ENCODE results near the gene WDR45B. TPM values are rescaled to one million over a fixed set of nuclear protein-coding genes. Genes with fewer than 3 reads are reported as not detected.

WDR45B gene
- total RNA-seq, 2 donors from 2014 or later: 75.3 to 79.1 TPM

DNA sequence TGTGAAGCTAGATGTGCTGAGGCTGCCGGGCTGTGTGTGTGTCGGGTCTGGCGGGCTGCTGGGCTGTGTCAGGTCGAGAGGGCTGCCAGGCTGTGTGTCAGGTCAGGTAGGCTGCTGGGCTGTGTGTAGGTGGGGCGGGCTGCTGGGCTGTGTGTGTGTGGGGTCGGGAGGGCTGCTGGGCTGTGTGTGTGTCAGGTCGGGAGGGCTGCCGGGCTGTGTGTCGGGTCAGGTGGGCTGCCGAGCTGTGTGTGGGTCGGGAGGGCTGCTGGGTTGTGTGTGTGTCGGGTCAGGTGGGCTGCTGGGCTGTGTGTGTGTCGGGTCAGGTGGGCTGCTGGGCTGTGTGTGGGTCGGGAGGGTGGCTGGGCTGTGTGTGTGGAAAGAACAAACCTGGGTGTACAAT, 8.6 kb downstream of the WDR45B start:
- no peak overlapping the region for H3K27ac ChIP-seq (ENCODE audit: low read depth, low read length)
- H3K9me3 ChIP-seq (ENCODE audit: control insufficient read depth, low read length): peaks cover 12% of the 10 kb centered on the region
- H3K4me1 ChIP-seq (ENCODE audit: control insufficient read depth, insufficient read depth, low read length): no peaks in the 10 kb centered on the region
- H3K27me3 ChIP-seq (ENCODE audit: control insufficient read depth, insufficient read depth, low read length, poor library complexity, severe bottlenecking): no peaks in the 10 kb centered on the region
- H3K4me3 Mint-ChIP-seq: no peak overlapping the region
- no peak overlapping the region for H3K9ac ChIP-seq (ENCODE audit: extremely low read depth, low read length, poor library complexity, severe bottlenecking)
- no peak for TF ChIP-seq CTCF (conservative IDR thresholded peaks at IDR 0.05)
- peak; percentile 48 for DNase-seq
- H3K9me3 Mint-ChIP-seq: no peaks in the 10 kb centered on the region
- no peaks in the 10 kb centered on the region for H3K27me3 Mint-ChIP-seq (ENCODE audit: insufficient read depth)
- 95% methylated on average over 14 of the region's 14 CpGs; no CpG with 5 or more reads in 1 of the 2 experiments for WGBS, 2 experiments (ENCODE audit: insufficient coverage in 1 of 2, insufficient read length in 1 of 2)
- no peak overlapping the region for H3K27ac Mint-ChIP-seq
- H3K36me3 ChIP-seq (ENCODE audit: control insufficient read depth, insufficient read depth, low read length): peaks cover 75% of the 10 kb centered on the region
- no peak overlapping the region for H3K4me3 ChIP-seq (ENCODE audit: low read length)
- peaks cover 2% of the 10 kb centered on the region for H3K4me1 Mint-ChIP-seq
- peaks cover 69% of the 10 kb centered on the region for H3K36me3 Mint-ChIP-seq (ENCODE audit: low read depth)

DNA sequence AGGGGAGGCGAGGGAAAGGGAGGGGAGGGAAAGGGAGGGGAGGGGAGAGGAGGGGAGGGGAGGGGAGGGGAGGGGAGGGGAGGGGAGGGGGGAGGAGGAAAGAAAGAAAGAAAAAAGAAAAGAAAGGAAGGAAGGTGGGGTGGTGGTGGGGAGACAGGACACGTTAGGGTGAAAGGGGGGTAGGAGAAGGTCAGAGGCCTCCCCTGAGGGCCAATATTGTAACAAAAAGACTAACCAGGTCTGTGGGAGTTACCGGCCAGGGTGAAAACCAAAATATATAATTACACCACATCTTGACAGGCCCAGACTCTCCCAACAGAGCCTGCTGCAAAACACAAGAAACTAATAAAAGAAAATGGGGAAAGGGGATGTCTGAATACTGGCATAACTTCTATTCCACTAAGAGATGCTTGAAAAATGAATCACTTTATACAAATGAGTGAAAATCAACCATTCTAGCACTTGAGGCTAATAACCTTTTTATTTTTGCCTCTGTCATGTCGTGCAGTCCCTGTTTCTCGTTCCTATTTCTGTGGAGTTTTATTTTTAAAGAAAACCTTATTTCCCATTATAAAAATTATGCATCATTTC, 10.0 kb downstream of the WDR45B start:
- H3K27ac ChIP-seq (ENCODE audit: low read depth, low read length): no peak overlapping the region
- WGBS, 2 experiments (ENCODE audit: insufficient coverage in 1 of 2, insufficient read length in 1 of 2): 93 to 100% methylated on average over 2 to 3 of the region's 5 CpGs
- H3K27ac Mint-ChIP-seq: no peak overlapping the region

More for the DNA sequence above, 10.0 kb downstream of the WDR45B start:
- Mint-ChIP-seq H3K4me3 (no peak overlapping the region), H3K36me3 (ENCODE audit: low read depth) (peaks cover 64% of the 10 kb centered on the region), H3K27me3 (ENCODE audit: insufficient read depth) (no peaks in the 10 kb centered on the region), H3K4me1 (peaks cover 2% of the 10 kb centered on the region), H3K9me3 (no peaks in the 10 kb centered on the region)
- H3K4me3 ChIP-seq (ENCODE audit: low read length): no peak overlapping the region
- H3K4me1 ChIP-seq (ENCODE audit: control insufficient read depth, insufficient read depth, low read length): no peaks in the 10 kb centered on the region
- H3K9ac ChIP-seq (ENCODE audit: extremely low read depth, low read length, poor library complexity, severe bottlenecking): no peak overlapping the region
- TF ChIP-seq CTCF (conservative IDR thresholded peaks at IDR 0.05): no peak
- H3K9me3 ChIP-seq (ENCODE audit: control insufficient read depth, low read length): peaks cover 12% of the 10 kb centered on the region
- DNase-seq: no peak
- peaks cover 72% of the 10 kb centered on the region for H3K36me3 ChIP-seq (ENCODE audit: control insufficient read depth, insufficient read depth, low read length)
- H3K27me3 ChIP-seq (ENCODE audit: control insufficient read depth, insufficient read depth, low read length, poor library complexity, severe bottlenecking): no peaks in the 10 kb centered on the region
